ENCODE measurements around the gene RPL27A.

Gene RPL27A

DNA sequence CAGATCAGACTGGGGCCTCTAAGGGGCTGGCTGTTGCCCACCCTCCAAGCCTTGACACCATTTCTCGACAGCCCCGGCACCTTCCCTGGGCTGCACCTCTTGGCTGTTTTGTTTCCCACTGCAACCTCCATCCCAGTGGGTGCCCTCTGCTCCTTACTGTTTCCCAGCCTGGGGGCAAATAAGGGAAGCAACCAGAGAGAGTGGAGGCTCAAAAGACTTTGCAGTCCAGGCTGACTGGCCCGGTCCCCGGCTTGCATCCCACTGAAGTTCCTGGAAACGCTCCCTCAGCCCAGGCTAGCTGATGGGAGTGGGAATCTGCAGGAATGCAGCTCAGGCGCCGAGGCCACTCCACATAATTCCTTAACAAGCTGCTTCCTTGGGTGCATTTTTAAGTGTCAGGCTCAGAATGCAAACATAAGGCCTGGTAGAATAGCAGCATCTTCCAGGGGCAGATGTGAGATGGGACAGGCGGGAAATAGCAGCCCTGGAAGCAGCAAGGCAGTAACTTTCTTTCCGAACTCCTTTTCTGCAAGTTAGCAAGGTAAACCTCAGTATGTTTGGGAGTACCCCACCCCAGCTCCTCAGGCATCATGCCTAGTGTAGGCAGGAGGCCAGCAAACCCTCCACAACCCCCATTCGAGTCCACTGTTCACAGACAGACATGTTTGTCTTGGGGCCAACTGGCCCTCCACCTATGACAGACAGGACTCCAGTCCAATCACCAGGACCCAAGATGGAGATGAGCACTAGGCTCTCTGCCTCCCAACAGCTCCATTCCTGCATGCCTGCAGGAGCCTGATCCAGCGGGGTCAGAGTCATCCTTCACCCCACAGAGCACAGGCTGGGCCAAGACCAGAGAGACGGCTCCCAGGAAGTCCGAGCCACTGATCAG is 39.3 kb downstream of the RPL27A start:
- no peak for DNase-seq

DNA sequence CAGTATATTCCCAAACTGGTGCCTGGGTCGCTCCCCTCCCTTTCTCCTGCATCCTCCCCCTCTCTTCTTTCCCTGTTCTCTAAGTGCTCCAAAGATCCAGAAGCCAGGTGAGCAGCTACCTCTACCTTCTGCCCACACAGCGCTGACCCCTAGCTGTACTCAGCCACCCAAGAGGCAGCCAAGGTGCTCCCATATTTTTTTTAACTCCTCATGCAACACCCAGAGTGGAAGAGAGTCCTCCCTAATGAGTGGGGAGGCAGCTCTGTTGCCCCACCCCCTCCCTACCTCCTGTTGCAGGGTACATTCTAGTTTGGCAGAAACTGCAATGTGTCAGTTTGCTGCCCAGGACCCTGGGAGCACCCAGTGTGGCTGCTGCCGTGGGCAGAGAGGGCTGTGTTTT is 40.2 kb downstream of the RPL27A start:
- DNase-seq: no peak

DNA sequence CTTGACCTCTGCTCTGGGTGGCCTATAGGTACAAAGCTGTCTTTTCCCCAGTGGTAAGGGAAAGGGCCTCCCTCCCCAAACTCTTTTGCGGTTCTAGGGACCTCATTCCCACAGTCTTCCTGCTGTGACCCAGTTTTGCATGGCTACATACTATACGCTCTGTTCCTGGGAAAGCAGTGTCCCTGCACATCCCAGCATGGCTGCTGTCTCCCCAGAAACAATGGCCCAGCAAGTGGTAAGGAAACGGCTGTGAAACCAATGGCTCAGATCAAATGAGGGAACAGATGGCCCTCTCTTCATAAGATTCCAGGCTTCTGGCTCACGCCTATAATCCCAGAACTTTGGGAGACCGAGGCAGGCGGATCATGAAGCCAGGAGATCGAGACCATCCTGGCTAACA is 41.1 kb downstream of the RPL27A start:
- no peak for DNase-seq

DNA sequence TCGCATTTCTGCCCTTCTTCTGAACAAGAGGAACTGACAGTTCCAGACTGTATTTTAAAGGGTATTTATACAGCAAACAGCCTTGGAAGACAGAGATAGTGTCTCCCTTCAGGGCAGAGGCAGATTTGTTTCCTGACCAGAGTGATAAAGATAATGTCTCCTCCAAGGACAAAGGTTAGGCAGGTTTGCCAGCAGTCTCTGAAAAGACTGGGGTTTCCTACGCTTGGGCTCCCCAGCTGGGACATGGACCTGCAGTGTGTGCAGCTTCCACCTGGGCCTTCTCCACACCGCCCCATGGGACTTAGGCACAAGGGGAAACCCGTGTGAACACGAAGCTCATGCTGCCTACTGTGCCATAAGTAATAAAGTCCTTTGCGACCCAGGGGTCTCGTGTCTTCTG is 42.1 kb downstream of the RPL27A start:
- no peak for DNase-seq

DNA sequence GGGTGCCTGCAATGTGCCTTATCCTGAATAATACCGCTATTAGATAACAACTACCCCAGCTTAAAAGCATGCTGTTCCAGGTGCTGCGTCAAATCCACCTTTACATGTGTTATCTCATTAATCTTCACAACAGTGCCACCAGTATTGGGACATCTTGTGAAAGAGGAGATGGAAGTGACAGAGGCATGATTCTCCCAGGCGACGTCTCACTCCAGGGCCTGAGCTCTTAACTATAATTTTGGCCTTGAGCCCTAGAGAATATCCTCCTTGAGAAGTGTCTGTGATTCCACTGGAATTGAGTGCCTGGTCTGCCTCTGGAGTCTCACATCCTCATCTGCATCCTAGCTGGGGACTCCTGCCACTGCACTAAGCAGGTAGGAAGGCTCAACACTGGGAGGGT is 43.8 kb downstream of the RPL27A start:
- no peak for DNase-seq

DNA sequence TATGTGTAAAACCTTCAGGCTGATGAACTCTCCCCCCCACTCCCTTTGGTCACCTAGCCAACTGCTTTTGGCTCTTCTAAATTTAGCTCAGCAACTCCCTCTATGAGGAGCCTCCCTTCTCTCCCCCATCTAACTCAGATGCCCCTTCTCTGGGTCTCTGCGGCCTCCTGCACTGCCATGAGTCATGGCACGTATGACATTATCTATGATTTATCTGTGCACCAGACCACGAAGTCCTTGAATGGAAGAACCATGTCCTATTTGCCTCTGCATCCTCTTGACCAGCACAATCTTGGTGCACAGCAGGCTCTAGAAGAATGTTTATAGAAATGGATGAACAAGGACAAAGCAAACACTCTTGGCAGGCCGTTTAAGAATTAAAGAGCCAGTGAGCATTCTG is 46.0 kb downstream of the RPL27A start:
- DNase-seq: no peak

DNA sequence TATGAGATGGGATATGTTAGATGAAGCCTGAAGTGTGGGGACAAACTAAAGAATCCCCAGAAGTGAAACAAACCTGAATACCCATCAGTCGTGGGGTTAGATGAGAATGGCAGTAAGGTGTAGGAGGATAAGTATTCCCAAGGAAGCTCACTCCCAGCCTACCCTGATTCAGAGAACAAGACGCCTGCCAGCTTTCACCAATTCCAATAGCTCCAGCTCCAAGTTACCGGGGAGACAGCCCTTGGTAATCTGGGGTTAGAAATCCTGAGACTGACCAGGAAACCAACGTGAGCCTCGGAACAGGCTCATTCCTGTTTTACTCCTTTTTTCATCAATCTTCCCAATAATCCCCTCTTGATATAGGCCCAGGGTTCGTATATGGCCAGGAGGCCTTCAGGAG is 46.5 kb downstream of the RPL27A start:
- no peak for DNase-seq

DNA sequence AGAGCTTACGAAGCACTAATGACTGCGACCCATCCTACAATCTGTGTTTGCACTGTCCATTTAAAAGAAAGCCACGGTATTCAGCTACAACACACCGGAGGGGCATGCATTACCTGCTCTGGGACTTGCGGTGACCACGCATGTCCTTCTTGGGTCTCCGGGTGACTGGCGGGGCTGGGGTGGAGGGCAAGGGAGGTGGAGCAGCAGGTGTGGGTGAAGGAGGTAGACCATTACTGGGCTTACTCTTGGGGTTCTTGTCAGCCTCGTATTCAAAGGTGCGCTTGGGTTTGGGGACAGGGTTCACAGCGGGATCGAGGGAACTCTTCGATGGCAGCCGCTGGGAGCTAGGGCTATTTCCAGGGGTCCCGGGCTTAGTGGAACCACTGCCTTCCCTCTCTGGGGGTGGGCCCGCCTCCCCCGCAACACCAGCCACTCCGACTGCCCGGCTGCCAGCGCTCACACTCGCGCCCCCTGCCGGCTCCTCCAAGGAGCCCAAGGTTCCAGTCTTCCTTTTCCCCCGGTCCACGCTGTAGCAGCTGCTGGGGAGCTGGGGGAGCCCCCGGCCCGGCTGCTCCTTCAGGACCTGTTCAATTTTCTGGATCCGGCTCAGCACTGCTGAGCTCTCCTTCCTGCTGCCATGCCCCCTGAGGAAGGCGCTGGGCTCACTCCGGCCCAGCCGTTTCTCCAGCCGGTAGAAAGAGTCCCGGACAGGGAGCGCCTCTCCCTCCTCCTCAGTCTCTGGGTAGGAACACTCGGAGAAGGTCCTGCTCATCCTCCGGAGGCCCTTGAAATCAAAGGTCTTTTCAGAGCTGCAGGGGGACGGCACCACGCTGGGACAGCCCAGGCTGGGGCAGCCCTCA is 47.5 kb downstream of the RPL27A start:
- DNase-seq: no peak

DNA sequence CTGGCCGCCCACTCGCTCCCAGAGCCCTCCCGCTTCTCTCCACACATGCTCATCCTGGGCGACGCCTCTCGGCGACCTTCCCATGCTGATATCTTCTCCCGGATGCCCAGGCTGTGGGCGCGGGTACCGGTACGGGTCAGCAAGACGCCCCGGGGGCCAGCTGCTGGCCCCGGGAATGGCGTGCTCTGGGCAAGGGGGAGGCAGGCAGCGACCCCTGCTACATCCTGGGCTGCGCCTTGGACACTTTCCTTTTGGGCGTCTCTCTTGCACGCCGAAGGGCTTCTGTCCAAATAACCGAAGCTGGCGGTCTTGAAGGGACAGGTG is 48.1 kb downstream of the RPL27A start:
- DNase-seq: no peak

DNA sequence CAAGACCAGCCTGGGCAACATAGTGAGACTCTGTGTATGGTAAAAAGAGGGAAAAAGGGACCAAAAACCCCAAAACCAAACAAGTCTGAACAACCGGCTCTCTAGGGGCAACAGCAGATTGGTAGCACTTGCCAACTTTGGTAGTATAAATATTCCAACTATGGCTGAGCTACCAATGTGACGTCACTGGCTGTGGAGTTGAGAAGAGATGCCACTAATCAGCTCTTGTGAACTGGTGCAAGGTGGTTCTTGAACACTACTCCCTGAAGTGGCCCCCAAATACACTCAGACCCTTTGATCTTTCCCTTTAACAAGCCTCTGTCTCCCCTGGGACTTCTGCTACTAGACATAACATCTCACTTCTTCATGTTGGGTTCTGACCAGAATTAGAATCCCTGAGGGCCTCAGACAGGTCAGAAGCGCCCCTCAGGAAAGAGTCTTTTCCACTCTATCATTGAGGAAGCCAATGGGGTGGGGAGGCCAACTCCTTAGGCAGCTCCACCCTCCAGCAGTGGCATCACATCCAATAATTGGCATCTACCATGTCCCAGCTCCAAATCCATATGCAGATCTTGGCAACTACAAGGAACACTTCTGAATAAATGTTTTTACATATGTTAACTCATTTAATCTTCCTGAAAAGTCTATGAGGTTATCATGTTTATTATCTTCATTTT is 49.2 kb downstream of the RPL27A start:
- DNase-seq: no peak

DNA sequence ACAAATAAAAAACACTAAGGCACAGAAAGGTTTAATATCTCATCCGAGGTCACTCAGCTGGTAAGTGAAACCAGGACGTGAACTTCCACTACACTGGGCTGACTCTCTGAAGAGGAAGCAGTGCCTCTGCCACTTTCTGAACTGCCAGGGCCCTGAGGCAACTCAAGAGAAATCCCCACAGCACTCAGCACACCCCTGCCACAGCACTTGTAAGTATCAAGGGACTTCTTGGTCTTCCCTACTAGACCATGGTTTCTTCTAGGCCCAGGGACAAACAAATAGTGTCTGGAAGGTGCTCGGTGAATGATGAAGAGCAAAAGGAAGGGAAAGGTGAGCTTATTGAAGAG is 49.7 kb downstream of the RPL27A start:
- DNase-seq: no peak

DNA sequence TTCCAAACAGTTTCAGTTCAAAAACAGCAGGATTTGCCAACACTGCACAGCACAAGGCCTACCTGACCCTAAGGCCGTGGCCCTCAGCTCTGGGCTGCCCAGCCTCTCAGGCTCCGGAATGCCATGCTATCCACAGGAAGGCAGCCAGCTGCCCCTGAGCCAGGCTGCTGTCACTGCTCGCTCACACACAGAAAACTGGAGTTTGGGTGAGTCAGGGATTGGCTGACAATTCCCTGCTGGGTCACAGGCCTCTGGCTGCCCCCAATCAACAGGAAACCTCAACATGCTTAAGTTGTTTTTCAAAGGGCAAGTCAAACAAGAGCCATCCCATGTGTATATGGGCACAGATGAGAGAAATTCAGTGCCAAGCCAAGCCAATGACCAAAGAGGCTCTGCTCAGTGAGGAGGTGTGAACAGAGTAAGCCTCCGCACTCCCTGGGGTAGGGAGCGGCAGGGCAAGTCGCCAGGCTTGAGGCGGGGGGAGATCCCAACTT is 50.2 kb downstream of the RPL27A start:
- DNase-seq: no peak

DNA sequence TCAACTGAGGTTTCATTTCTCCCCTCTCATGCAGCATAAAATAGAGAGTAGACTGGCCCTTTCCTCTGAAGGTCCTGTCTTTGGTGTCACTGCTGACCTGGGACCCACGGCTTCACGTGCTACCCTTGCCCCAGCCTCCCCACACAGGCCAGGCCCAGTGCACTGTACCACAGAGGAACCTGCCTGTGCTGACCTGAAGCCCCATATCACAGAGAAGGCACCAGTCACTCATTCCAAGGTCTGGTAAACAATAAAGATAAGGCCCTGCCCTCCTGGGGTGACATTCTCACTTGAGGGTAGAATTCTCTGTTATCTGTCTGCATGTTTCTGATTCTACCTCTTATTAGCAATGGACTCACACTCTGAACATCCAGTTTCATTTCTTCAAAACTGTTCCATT is 51.3 kb downstream of the RPL27A start:
- no peak for DNase-seq

DNA sequence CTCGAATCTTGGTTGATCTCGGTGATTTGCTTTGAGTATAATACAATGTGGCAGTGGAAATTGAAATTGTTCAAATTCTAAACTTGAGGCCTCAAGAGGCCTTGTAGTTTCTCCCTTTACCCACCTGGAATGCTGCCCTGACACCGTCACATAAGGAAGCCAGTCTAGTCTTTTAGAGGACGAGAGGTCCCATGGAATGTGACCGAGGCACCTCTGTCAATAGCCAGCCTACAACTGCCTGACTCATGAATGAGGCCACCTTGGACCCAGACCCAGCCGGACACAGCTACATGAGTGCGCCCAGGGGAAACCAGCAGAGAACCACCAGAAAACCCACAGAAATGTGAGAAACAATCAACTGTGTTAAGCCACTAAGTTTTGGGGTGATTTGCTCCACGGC is 52.5 kb downstream of the RPL27A start:
- DNase-seq: no peak

DNA sequence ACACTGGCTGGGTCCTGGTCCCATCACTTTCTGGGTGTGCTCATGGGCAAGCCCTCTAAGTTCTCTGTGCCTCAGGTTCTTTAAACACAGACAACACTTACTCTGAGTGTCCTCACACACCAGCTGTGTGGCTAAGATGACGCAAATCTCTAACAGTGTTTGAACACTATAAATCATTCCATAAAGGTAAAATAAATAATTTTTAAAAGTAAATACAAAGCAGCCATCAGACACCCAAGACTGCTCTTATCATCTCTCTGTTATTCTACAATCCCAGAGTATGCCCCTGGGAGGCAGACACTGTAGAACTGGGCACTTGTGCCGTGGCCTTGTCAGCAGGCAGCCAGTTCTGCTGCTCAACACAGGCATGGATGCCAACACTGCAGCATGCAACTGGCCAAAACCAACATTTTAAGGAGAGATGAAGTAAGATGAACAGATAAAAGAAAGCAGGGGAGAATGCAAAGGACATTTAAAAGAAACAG is 56.8 kb downstream of the RPL27A start:
- DNase-seq: peak; percentile 5
